SKM-1 (cell line): ENCODE measurements around the gene PCDH12.
A peak's percentile ranks its signal among the peaks of the same experiment; 100 is the strongest.

Experiments
- DNase-seq: peaks from one replicate; lab custom pipeline; 2025; ENCODE audit not compliant: unreplicated experiment; lab: John Stamatoyannopoulos, UW

The PCDH12 gene

DNA sequence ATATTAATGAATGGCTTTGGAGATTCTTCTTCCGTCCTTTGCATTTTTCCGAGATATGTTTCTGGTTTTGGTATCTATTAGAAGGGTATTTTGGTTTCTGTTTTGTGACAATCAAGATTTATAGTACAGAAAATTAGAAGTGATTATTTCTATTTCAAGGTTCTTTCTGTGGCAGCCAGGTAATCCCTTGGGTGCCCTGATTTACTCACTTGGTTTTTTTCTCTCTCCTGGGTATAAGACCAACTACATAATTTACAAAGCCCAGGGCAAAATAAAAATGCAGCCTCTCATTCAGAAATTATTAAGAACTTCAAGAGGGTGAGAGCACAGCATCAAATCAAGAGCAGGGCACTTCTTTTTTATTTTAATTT is 8.9 kb upstream of the PCDH12 start:
- no peak for DNase-seq

DNA sequence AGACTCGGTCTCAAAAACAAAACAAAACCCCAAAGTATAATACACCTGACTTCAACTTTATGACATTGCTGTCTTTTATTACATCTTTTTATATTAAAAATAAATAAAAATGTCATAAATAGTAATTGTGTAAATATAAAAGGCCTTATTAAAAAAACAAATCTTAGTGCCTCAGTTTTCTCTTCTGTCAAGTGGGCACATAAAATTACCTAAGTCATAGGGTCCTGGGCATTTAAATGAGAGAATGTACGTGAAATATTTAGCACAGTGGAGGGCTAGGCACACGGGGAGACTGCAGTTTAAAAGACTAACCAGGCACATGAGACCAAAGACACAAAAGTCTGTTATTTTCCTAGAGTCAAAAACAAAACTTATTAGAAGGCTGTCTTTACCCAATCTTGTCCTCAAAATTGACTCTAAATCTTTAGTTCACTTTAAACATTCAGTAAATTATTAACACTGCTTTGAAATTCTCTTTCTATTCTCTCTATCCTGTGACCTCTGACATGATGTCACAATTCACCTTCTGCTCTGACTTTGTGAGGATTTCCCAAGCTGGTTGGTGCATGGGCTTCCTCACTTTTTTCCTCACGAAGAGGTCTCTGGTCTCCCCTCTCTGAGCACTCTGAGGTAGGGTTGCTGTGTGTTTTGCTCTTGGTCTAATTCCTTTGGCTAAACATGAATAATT is 8.4 kb upstream of the PCDH12 start:
- DNase-seq = no peak

GRCh38 chr5:141965071-141965470 is 7.1 kb upstream of the PCDH12 start:
- DNase-seq = no peak

GRCh38 chr5:141963701-141964100 is 5.7 kb upstream of the PCDH12 start:
- DNase-seq = no peak

DNA sequence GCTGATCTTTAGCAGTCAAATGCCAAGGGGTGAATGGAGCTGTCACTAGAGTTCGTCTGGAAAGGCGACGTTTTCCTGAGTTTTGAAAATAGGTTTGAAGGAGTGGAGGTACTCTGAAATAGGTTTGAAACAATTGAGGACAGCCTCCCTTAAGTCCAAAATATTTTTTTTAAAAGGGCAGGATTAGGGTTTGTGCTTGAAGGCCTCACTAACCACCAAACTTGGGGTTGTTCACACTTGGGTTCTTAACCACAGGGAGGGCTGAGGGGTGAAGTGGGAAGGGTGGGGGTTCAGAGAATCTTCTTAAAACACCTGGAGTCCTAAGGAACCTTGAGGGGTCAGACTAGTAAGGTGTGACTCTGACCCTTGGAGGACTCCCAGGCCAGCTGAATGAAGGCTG is 3.5 kb upstream of the PCDH12 start:
- DNase-seq = no peak

- peak; percentile 79 for DNase-seq
Measured at GRCh38 chr5:141960449-141961323, 2.7 kb upstream of the PCDH12 start.

- no peak for DNase-seq
Measured at GRCh38 chr5:141960018-141960417, 2.0 kb upstream of the PCDH12 start.

GRCh38 chr5:141958546-141959172 is 657 bp upstream of the PCDH12 start:
- DNase-seq = no peak

- no peak for DNase-seq
Measured at GRCh38 chr5:141957367-141957996, 520 bp downstream of the PCDH12 start.

GRCh38 chr5:141954194-141954593 is 3.8 kb downstream of the PCDH12 start:
- DNase-seq = peak; percentile 73

- DNase-seq = no peak
Measured at GRCh38 chr5:141952020-141952419, 6.0 kb downstream of the PCDH12 start.

DNA sequence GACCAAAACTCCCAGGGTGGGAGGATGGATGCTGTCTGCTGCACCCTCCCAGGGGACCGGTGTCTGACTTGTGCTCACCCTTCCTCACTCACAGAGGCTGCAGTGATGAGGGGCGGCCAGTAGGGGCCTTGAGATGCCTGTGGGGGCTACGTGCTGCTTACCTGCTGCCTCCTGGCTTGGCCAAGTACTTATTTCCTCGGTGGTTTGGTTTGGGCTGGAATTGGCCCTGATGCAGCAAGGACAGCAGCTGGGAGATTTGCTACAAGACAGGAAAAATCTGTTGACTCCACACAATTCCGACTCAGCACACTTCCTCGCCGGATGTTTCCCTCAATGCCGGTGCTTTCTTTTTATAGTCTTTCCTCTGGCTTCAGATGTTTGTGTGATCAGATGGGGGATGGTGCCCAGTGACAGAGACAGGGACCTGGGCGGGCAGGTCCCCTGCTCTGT is 6.6 kb downstream of the PCDH12 start:
- DNase-seq = no peak

DNA sequence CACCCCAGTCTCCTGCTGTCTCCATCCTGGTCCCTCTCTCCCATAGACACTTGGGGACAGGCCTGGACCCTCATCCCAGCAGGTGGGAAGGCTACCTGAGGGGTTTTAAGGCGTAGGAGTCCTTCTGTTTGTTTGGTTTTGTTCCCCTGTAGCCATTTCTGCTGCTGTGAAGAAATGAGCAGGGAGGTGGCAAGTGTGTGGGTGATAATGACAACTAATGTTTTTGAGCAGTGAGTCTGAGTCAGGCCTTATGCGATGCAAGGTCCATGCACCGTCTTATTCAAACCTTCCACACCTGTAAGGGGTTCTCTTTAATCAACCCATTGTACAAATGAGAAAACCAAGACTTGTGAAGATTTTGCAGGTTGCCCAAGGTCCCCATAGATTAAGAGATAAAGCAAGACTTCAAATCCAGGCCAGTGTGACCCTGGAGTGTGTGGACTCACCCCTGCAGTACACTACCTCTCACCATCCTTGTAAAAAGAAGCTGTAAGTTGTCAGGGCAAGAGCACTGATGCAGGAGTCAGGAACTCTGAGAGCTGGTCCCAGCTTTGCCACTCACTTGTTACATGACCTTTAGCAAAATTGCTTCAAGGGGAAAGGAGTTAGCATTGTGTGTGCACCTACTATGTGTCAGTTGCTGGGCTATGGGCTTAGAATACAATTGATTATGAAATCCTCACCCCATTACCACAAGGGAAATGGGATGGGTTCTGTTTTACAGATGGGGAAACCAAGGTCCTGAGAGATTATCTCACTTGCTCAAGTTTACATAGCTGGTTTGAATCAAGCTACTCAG is 7.6 kb downstream of the PCDH12 start:
- DNase-seq = no peak

DNA sequence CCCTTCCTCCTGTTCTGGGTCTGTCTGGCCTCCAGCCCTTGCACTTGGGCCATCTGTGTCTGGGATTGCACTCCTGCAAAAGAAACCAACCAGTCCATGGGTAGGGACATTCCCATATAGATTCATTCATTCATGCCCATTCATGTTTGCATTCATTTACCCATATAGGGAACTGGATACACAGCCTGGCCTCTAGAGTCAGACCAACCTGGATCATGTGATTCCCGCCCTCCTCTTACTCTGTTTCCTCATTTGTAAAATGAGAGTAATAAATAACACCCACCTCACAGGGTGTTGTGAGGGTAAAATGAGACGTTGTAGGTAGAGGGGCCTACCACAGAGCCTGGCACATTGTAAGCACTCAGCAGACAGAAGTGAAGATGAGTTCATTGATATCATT is 8.5 kb downstream of the PCDH12 start:
- DNase-seq = no peak

DNA sequence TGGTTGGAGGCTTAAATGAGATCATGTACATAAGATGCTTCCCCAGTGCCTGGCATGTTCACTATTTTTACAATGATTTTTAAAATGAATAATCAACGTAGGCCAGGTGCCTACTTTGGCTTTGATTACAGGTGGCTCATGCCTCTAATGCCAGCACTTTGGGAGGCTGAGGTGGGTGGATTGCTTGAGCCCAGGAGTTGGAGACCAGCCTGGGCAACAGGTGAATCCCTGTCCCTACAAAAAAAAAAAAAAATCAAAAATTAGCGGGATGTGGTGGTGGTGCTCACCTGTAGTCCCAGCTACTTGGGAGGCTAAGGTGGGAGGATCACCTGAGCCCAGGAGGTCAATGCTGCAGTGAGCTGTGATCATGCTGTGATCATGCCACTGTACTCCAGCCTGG is 9.2 kb downstream of the PCDH12 start:
- DNase-seq = no peak

- DNase-seq = no peak
Measured at GRCh38 chr5:141947316-141947715, 10.7 kb downstream of the PCDH12 start.

DNA sequence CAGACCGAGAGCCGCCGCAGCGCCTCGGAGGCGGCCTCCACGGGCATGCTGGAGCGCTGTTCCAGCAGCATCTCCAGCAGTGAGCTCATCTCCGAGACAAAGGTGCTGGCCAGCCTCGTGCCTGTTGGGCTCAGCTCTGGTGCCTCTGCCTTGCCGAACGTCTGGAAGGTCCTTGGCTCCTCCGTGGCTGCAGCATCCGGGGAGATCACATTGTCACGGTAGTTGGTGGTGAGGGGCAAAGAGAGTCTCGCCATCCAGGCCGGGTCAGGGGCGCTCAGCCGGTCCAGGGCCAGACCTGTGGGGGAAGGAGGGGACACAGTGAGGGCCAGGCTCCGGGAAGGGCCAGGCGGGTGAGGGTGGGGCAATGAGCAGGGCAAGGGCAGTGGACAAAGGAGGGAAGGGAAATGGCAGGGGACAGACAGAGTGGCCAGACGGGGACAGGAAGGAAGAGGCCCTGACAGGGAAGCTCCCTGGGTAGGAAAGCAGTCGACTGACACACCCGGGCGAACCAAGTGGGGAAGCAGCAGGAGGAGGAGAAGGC is 12.4 kb downstream of the PCDH12 start:
- DNase-seq = peak; percentile 32

GRCh38 chr5:141944076-141944475 is 13.9 kb downstream of the PCDH12 start:
- DNase-seq = no peak

DNA sequence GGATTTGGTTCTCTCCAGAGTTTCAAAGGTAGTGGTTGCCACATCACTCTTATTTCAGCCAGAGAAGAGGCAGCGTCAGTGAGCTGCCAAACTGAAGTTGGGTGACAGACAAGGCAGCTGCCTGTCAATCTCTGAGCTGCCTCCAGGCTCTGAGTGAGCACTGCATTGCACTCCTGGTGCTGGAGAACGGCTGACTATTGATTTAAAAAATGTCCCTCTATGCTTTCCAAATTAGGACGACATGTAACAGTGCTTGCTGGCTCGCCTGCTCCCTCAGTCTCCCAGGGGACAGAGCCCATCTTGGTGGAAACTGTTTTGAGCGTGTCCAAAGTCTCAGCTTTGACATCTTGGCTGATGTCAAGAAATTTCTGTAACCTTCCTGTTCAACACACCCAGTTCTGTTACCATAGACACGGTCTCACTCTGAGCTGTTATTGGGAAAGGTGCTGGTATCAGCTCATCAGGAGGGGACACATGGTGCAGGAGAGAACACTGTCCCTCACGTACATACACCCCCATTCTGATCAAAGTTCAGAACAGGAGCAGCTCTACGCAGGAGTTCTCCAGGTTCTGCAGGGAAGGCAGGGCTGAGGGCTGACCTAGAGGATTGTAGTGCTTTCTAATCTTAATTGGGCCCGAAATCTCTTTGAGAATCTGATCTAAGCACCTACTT is 15.7 kb downstream of the PCDH12 start:
- no peak for DNase-seq

GRCh38 chr5:141941779-141942178 is 16.2 kb downstream of the PCDH12 start:
- no peak for DNase-seq
